ENCODE measurements around the gene IFFO2.

IFFO2 gene

GRCh38 chr1:18917071-18917799, 39.2 kb downstream of the IFFO2 start:
- H3K27ac ChIP-seq = no peak overlapping the region
- no peak for TF ChIP-seq CTCF (conservative IDR thresholded peaks at IDR 0.05)

- no peak overlapping the region for H3K27ac ChIP-seq
- no peak for TF ChIP-seq CTCF (conservative IDR thresholded peaks at IDR 0.05)
Observed at GRCh38 chr1:18915341-18915740, 41.1 kb downstream of the IFFO2 start.

GRCh38 chr1:18913065-18913835, 43.2 kb downstream of the IFFO2 start:
- H3K27ac ChIP-seq = no peak overlapping the region; the same call in 1 of the 2 replicates
- TF ChIP-seq CTCF (conservative IDR thresholded peaks at IDR 0.05) = peak; percentile 86

- H3K27ac ChIP-seq = no peak overlapping the region
- no peak for TF ChIP-seq CTCF (conservative IDR thresholded peaks at IDR 0.05)
Observed at GRCh38 chr1:18912550-18912949, 43.9 kb downstream of the IFFO2 start.

GRCh38 chr1:18908911-18909771, 47.3 kb downstream of the IFFO2 start:
- no peak overlapping the region for H3K27ac ChIP-seq
- TF ChIP-seq CTCF (conservative IDR thresholded peaks at IDR 0.05) = no peak

GRCh38 chr1:18907917-18908845, 48.3 kb downstream of the IFFO2 start:
- peak overlapping the region; percentile 56 for H3K27ac ChIP-seq
- no peak for TF ChIP-seq CTCF (conservative IDR thresholded peaks at IDR 0.05)
